ENCODE data around the gene WWOX. TPM values are rescaled to one million over a fixed set of nuclear protein-coding genes. Genes with fewer than 3 reads are reported as not detected.

WWOX gene
- total RNA-seq, 1 donor from 2014 or later: 28.2 TPM

GRCh38 chr16:79104567-79104966 lies 1005.1 kb downstream of the WWOX start:
- Mint-ChIP-seq H3K4me1 (ENCODE audit: unreplicated experiment) (no peaks in the 10 kb centered on the region), H3K4me3 (ENCODE audit: unreplicated experiment) (no peak overlapping the region), H3K27me3 (ENCODE audit: unreplicated experiment) (peaks cover 7% of the 10 kb centered on the region), H3K27ac (ENCODE audit: unreplicated experiment) (no peak overlapping the region), H3K36me3 (ENCODE audit: unreplicated experiment) (no peaks in the 10 kb centered on the region), H3K9me3 (ENCODE audit: unreplicated experiment) (no peaks in the 10 kb centered on the region)
- TF ChIP-seq CTCF (IDR thresholded peaks at IDR 0.05): no peak
- no peak for DNase-seq (ENCODE audit: extremely low spot score, unreplicated experiment)

- H3K9me3 Mint-ChIP-seq (ENCODE audit: unreplicated experiment): no peaks in the 10 kb centered on the region
- no peak for TF ChIP-seq CTCF (IDR thresholded peaks at IDR 0.05)
- no peaks in the 10 kb centered on the region for H3K36me3 Mint-ChIP-seq (ENCODE audit: unreplicated experiment)
- no peak overlapping the region for H3K4me3 Mint-ChIP-seq (ENCODE audit: unreplicated experiment)
- no peak for DNase-seq (ENCODE audit: extremely low spot score, unreplicated experiment)
- H3K27ac Mint-ChIP-seq (ENCODE audit: unreplicated experiment): no peak overlapping the region
- peaks cover 2% of the 10 kb centered on the region for H3K27me3 Mint-ChIP-seq (ENCODE audit: unreplicated experiment)
- H3K4me1 Mint-ChIP-seq (ENCODE audit: unreplicated experiment): no peaks in the 10 kb centered on the region
Measured at GRCh38 chr16:79107301-79107700, 1007.8 kb downstream of the WWOX start.

GRCh38 chr16:79109771-79110170 lies 1010.3 kb downstream of the WWOX start:
- no peak for TF ChIP-seq CTCF (IDR thresholded peaks at IDR 0.05)
- no peaks in the 10 kb centered on the region for H3K36me3 Mint-ChIP-seq (ENCODE audit: unreplicated experiment)
- H3K4me1 Mint-ChIP-seq (ENCODE audit: unreplicated experiment): no peaks in the 10 kb centered on the region
- no peak for DNase-seq (ENCODE audit: extremely low spot score, unreplicated experiment)
- no peak overlapping the region for H3K4me3 Mint-ChIP-seq (ENCODE audit: unreplicated experiment)
- H3K27me3 Mint-ChIP-seq (ENCODE audit: unreplicated experiment): no peaks in the 10 kb centered on the region
- H3K27ac Mint-ChIP-seq (ENCODE audit: unreplicated experiment): no peak overlapping the region
- H3K9me3 Mint-ChIP-seq (ENCODE audit: unreplicated experiment): no peaks in the 10 kb centered on the region

- Mint-ChIP-seq H3K4me1 (ENCODE audit: unreplicated experiment) (no peaks in the 10 kb centered on the region), H3K27me3 (ENCODE audit: unreplicated experiment) (no peaks in the 10 kb centered on the region), H3K27ac (ENCODE audit: unreplicated experiment) (no peak overlapping the region), H3K4me3 (ENCODE audit: unreplicated experiment) (no peak overlapping the region), H3K9me3 (ENCODE audit: unreplicated experiment) (no peaks in the 10 kb centered on the region), H3K36me3 (ENCODE audit: unreplicated experiment) (no peaks in the 10 kb centered on the region)
- no peak for DNase-seq (ENCODE audit: extremely low spot score, unreplicated experiment)
- TF ChIP-seq CTCF (IDR thresholded peaks at IDR 0.05): no peak
Measured at GRCh38 chr16:79110242-79110641, 1010.8 kb downstream of the WWOX start.

GRCh38 chr16:79110953-79111352 lies 1011.5 kb downstream of the WWOX start:
- H3K4me1 Mint-ChIP-seq (ENCODE audit: unreplicated experiment): no peaks in the 10 kb centered on the region
- no peak for DNase-seq (ENCODE audit: extremely low spot score, unreplicated experiment)
- no peaks in the 10 kb centered on the region for H3K27me3 Mint-ChIP-seq (ENCODE audit: unreplicated experiment)
- H3K36me3 Mint-ChIP-seq (ENCODE audit: unreplicated experiment): no peaks in the 10 kb centered on the region
- no peaks in the 10 kb centered on the region for H3K9me3 Mint-ChIP-seq (ENCODE audit: unreplicated experiment)
- no peak overlapping the region for H3K4me3 Mint-ChIP-seq (ENCODE audit: unreplicated experiment)
- H3K27ac Mint-ChIP-seq (ENCODE audit: unreplicated experiment): no peak overlapping the region
- no peak for TF ChIP-seq CTCF (IDR thresholded peaks at IDR 0.05)
